Measurements from ENCODE around the gene ATP2B3. TPM values are rescaled to one million over a fixed set of nuclear protein-coding genes. Genes with fewer than 3 reads are reported as not detected.

Gene ATP2B3
- total RNA-seq, 1 experiment from 2014 or later = not detected

DNA sequence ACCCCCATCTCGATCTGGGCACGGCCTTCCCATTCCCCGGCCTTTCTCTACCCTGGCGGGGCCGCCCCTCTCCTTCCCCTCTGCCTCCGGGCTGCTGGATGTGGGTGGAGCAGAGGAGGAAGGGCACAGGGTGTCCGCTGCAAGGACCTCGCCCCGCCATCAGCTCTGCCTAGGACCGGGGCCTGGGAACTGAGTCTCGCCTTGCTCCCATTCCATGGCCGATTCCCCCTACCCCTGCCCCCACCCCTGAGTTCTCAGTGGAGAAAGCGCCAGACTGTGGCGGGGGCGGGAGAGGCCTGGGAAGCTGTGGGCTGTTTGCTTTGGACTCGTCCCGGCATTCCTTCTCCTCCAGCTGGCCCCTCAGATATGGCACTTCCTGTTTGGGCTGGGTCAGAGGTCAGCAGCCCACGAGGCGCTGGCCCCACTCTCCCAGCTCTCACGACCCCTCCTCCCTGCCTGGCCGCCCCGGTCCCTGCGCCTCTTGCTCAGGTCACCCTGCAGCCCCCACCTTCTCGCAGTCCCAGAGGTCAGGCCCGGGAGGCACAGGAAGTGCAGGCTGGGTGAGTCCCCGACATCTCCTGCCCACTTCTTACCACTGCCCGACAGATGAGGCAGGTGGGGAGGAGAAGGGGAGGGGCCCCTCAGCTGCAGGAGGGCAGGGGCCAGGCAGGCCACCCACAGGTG lies 29.1 kb upstream of the ATP2B3 start:
- DNase-seq (ENCODE audit: low read depth) = no peak

DNA sequence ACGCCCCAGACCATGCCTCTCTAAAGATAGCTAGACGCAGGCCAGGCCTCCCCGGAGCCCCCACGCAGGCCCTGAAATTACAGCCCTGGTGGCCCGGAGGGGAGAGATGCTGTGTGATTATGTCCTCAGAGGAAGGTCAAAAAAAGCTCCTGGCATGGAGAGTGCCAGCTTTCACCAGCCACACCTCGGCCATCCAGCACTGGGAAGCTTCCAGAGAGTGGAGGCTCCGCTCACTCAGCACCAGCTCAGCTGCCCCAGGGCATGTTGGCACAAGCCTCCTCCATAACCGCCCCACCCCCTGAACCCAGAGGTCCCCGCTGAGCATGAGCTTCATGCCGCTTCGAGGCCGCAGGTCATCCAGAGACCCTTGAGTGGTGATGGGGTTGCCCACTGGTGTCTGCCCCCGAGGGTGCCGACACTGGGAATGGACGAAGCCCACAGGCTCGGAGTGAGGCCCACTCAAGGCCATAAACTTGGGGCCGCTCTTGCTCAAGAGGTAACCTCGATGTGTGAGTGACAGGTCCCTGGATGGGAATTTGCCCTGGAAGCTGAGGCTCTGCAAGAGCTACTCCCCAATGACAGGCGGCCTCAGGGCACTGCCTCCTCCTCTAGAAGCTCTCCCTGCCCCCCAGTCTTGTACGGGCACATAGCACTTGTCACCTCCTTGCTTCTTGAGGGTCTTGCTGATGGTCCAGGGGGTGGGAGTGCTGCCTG lies 27.1 kb upstream of the ATP2B3 start:
- no peak for DNase-seq (ENCODE audit: low read depth)

DNA sequence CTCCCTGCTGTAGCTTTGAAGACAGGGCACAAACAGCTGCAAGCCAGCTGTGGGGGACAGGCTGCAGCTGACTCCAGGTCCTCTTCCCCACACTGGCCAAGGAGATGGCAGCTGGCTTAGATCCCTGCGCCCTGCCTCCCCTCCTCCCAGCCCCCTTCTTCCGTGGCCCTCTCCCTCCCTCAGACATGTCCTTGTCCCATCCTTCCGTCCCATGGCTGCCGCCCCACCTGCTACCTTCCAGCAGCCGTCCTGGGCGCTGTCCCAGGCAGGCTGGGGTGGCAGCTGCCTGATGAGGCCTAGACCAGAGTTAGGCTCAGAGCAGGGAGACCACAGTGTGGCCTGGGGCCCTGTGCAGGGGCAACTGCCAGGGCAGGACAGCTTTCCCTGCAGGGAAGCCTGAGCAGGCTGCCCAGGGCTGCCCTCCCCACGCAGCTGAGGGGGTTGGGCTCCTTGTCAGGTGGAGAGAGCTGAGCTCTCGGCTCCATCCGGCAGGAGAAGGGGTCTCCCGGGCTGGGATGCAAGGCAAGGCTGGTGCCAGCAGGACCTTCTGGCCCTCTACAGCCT lies 26.0 kb upstream of the ATP2B3 start:
- DNase-seq (ENCODE audit: low read depth) = no peak

DNA sequence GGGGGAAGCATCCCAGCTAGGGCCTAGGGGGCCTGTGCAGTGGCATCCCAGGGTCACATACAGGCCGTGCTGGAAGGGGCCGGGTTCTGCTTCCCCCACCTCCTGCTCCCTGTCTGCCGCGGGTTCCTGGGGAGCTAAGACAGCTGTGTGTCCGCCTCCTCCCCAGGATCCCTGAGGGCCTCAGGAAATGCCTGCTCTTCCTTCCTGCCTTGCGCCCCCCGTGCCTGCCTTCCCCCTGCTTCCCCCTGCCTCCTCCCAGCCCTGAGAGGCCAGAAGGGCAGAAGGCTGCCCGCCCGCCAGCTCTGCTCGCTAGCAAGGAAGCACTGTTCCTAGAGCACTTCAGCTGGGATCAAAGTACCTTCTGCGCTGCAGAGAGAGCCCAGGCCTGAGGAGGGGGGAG lies 25.5 kb upstream of the ATP2B3 start:
- no peak for DNase-seq (ENCODE audit: low read depth)

DNA sequence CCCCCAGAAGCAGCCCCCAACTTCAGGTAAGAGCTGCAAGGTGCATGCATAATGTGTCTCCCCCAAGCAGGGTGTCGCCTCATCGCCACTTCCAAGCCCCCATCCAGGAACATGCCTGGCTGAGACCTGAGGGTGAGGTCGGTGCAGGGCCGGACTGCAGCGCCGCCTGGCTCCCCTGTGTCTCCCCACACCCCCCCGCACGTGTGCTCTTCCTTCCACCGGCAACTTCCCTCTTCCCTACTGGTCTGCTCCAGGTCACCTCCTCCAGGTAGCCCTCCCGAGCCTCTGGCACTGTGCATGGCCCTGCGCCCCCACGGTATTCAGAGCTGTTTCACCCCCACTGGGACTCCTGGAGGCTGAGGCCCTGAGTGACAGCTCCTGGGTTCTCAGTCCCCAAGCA lies 24.9 kb upstream of the ATP2B3 start:
- no peak for DNase-seq (ENCODE audit: low read depth)

DNA sequence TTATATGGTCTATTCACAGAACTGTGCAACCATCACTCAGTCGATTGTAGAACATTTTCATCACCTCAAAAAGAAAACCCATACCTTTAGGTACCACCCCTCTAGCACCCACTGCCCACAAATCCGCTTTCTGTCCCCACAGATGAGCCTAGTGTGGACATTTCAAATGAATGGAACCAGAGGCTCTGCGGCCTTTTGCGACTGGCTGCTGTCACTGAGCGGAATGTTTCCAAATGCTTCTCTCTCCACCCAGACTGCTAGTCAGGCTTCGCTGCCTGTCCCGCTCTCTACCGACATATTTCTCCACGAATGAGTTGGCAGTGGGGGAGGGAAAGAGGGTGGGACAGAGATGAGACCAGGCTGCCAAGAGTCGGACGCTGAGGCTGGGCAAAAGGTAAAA lies 24.4 kb upstream of the ATP2B3 start:
- no peak for DNase-seq (ENCODE audit: low read depth)

DNA sequence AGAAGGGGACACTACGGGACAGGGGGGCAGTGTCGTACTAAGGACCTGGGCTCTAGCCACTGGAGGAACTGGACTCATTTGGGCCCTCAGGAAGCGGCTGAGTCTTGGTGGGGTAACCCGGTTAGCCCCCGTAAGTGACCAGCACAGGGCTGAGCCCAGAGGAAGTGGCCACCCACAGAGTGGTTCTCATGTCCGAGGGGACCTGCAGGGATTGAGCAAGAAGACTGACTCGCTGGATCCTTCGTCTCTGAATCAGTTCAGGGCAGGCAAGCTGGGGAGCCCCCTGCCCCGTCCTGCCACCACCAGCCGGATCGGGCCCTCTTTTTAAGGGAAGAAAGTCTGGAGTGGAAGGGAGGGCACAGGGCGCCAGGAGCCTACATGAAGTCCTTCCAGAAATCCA lies 23.4 kb upstream of the ATP2B3 start:
- no peak for DNase-seq (ENCODE audit: low read depth)

DNA sequence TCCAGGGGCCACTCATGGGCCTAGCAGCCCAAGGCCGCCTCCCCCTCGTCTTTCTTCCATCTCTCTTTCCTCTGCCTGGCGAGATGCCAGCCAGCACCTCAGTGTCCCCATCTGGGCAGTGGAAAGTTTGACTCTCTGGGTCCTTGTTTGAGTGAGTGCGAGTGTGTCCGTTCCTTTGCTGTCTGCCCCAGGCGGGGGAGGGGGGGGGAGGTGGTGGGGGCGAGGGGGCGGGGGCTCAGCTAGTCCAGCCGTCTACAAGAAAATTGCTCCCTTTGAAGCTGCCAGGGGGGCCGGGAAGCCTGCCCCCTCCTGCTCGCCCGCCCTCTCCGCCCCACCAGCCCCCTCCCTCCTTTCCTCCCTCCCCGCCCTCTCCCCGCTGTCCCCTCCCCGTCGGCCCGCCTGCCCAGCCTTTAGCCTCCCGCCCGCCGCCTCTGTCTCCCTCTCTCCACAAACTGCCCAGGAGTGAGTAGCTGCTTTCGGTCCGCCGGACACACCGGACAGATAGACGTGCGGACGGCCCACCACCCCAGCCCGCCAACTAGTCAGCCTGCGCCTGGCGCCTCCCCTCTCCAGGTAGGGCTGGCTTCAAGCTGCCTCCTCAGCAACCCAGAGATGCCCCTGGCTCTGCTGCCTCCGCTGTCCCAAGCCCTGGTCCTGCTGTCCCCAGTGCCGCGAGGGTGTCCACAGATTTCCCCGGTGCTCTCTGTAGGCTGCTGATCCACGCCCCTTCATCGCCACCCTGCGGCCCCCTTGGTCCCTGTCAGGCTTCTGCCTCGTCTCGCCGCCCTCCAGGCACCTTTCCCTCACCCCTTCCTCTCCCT lies 22.7 kb upstream of the ATP2B3 start, which contains the start of gene BGN:
Gene BGN (plus strand): TSS at position 440 of the 821 bp plus-strand sequence. CDS start 9,652 bp downstream, outside the sequence.
- no peak for DNase-seq (ENCODE audit: low read depth)

DNA sequence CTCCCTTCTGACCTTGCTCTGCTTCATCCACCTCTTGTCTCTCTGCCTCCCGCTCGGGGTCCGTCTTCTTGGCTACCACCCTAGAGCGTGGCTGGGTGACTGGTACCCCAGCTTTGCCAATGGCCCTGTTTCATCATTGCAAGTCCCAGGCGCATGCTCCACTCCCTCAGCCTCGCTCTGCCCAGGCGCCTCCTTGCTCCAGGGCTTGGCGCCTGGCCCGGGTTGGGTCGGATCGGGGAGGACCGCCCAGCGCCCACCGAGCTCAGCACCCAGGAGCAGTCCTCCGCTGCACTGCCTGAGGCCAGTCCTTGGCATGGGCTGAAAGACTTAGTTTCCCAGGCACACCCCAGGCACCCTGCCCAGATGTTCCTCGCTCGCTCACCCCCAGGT lies 22.1 kb upstream of the ATP2B3 start:
- no peak for DNase-seq (ENCODE audit: low read depth)

DNA sequence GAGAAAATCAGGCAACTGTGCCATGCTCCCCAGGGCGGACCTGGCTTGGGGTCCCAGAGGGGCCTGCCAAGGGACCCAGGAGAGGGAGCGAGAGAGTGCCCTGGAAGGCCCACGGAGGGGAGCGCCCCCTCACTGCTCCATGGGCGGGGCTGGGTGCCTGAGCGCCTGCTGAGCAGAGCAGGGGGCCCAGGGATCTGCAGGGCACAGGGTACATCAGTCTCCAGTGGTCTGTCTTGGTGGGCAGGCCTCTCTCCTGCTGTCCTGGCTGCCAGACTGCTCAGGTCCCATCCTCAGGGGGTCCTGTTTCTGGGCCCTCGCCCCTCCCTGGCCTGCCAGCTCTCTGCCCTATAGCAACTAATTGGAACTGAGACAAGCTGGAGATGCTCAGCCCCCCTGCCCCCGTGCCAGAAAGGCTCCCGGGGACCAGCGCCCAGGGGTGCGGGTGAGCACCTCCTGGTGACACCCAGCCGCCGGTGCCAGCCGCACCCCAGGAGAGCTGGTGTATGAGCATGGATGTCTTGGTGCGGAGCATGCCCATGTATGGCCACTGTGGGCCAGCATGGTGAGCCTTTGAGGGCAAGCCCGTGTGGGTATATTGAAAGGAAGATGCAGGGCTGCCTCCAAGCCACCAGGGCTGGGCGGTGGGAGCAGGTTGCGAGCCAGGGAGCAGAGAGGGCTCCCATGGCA lies 21.4 kb upstream of the ATP2B3 start:
- DNase-seq (ENCODE audit: low read depth) = no peak

DNA sequence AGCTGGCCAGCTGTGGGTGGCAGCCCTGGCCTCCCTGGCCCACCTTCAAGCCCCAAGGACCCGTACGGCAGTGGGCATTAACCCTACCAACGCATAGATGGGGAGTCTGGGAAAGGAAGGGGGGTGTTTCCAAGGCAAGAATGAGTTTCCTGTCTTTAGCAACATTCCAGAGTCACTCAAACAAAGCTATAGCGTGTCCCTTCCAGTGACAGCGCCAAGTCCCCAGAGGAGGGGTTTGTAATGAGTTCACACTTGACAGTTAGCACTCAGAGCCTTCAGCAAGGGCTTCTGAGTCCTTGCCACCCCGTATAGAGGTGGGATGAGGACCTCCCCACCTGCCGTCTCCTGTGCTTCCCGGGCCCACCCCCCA lies 20.9 kb upstream of the ATP2B3 start:
- DNase-seq (ENCODE audit: low read depth) = no peak

DNA sequence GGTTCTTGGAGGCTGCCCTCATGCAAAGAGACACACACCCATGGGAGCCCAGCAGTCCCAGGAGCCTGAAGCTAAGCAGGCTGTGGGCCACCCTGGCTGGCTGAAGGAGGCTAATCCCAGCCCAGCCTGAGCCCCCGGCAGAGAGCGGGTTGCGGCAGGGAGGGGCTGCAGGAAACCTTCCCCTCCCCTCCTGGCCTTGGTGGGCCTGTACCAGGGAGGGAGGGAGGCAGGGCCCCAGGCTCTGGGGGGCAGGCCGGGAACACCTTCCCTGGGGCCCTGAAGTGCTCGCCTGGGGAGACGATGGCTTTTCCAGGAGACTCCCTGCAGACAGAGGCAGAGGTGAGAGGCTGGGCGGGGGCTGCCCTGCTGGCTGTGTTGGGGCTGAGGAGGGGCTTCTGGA lies 19.0 kb upstream of the ATP2B3 start:
- DNase-seq (ENCODE audit: low read depth) = no peak

DNA sequence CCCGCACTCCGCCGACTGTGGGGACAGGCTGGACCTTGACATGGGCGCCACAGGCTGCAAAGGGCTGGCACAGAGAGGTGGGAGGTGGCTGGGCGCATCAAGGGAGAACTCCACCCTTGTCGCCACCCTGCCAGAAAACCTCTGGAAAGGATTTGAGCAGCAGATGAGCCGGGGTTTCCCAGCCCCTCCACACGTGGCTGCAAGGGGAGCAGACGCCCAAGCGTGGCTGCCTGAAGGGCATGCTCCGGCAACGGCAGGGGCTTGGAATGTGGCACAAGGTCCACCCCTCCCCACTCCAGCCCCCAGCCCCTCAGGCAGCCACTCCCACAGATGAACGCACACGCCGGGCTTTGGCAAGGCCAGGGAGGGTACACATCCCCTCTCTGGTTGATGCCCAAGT lies 18.1 kb upstream of the ATP2B3 start:
- DNase-seq (ENCODE audit: low read depth) = no peak

DNA sequence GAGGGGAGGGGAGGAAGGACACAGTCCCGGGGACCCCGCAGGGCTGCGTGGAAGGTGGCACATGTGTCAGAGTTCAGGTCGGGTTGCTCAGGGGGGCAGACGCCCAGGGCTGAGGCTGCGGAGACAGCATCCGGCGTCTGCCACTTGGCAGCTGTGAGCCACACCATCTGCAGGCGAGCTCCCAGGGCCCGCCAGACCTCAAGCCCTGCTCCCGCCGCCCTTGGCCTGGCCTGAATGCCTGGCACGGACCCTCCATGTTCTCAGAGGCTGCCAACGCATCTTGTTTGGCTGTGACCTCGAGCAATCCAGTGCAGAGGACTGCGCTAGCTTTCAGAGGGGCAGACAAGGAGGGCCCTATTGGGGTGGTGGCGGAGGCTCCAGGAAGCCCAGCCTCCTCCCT lies 17.6 kb upstream of the ATP2B3 start:
- no peak for DNase-seq (ENCODE audit: low read depth)

DNA sequence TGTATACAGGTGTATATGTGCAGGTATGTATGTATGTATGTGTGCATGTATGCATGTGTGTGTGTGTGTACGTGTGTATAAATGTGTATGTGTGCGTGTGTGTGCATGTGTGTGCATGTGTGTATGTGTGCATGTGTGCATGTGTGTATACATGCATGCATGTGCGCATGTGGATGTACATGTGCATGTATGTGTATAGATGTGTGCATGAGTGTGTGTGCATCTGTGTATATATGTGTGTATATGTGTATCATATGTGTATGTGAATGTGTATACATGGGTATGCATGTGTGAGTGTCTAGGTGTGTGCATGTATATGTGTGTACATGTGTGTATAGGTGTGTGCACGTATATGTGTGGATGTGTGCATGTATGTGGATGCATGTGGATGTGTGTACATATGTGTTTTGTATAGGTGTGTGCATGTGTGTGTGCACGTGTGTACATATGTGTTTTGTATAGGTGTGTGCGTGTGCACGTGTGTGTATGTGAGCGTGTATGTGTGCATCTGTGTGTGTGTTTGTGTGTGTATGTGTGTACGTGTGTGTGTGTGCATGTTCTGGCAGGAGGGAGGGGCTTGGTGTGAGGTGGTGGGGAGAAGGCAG lies 16.7 kb upstream of the ATP2B3 start:
- DNase-seq (ENCODE audit: low read depth) = no peak

DNA sequence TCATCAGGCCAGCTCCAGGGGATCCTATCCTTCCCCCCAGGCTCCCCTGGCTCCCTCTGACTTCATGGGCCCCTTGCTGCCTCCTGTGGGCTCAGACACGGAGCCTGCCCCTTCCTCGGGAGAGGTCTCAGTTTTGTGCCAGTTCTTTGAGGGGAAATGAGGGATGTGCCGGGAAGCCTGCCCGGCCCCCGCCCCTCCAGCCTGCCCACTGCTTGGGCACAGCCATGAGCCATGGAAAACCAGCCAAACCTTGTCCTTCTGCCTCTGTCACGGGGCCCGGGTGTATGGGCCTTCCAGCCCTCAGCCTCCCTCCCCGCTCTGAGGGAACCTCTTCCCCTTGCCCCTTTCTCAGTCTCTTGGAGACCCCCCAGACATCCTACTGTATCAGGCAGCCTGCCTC lies 15.9 kb upstream of the ATP2B3 start:
- DNase-seq (ENCODE audit: low read depth) = no peak

DNA sequence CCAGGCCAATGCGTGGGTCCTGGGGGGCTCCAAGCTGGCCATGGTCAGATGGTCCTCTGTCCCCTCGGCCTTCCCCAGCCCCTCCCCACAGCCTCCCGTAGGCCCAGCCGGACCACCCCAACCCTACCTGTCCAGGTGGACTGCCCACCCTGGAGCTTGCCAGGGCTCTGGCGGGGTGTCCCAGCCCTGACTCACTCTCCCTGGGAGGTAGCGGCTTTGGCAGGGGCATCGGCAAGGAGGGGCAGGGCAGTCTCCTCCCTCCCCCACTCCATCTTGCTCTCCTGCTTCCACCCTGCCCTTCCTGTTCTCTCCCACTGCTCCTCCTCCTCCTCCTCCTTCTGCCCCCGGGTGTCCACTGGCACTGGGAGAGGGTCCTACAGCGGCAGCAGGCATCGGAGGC lies 15.3 kb upstream of the ATP2B3 start:
- DNase-seq (ENCODE audit: low read depth) = no peak

DNA sequence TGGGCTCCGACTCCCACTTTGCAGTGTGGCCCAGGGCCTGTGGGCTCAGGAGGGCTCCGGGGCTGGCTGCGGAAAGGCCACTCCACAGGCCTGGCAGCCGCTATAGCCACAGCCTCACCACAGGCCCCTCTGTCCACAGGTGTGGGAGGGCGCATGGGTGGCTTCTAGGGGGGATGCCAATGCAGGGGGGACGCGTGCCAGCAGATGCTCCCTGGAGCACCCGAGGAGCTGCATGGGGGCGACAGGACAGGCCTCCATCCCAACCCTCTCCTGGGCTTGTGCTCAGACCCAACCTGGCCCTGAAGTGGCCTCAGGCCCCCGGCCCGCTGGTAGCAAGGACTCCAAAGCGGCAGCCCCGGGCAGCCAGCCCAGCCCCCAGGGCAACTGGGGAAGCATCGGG lies 14.6 kb upstream of the ATP2B3 start:
- no peak for DNase-seq (ENCODE audit: low read depth)

DNA sequence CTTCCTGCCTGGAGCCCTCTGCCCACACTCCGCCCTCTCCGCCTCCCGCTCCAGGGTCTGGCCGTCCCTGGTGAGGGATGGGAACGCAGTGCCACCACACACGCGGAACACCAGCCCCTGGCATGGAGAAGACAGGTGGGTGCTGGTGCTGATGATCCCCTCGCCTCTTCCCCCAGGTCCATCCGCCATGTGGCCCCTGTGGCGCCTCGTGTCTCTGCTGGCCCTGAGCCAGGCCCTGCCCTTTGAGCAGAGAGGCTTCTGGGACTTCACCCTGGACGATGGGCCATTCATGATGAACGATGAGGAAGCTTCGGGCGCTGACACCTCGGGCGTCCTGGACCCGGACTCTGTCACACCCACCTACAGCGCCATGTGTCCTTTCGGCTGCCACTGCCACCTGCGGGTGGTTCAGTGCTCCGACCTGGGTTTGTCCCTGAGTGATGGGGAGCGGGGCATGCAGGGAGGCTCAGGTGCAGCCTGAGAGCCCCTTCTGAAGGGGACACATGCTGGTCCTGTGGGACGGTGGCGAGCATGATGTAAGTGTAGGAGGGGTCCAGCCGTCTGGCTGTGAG lies 12.9 kb upstream of the ATP2B3 start:
- no peak for DNase-seq (ENCODE audit: low read depth)

DNA sequence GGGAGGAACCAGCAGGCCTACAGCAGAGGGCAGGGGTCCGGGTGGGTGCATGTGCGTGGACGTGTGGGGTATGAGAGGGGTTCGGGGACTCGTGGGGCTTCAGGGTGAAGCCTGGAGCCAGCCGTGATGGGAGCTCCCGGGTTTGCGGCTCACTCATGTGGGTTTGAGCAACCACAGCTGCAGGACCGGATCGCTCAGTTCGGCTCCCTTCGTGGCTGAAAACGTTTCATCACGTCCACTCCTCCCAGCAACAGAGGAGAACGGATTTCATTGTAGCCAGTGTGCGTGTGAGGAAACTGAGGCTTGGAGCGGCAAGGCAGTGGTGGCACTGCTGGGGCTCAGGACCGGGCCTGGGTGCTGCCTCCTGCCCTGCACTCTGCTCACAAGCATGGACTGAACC lies 12.1 kb upstream of the ATP2B3 start:
- DNase-seq (ENCODE audit: low read depth) = no peak

Data from LHCN-M2 (cell line).